ENCODE results near the gene HSPA1B. TPM values are rescaled to one million over a fixed set of nuclear protein-coding genes. Genes with fewer than 3 reads are reported as not detected.
"Not testable (repeated sequence)": the region's sequence is repeated elsewhere in the genome, so short reads cannot be mapped to it uniquely, and the experiment has no call there.

The HSPA1B gene
- polyA plus RNA-seq, 3 donors from 2014 or later = 1.5 to 3.2 (median 1.9) TPM

- peaks cover 33 to 36% of the 10 kb centered on the region in 2 donors for H3K4me1 Mint-ChIP-seq
- H3K27me3 Mint-ChIP-seq (ENCODE audit: low read depth in 3 of 3) = peaks cover 0 to 6% (median 5%) of the 10 kb centered on the region in 3 donors
- H3K36me3 Mint-ChIP-seq = peaks cover 8 to 17% (median 14%) of the 10 kb centered on the region in 3 donors
- DNase-seq = no peak
- H3K27ac Mint-ChIP-seq = no peak overlapping the region
- no peaks in the 10 kb centered on the region for H3K9me3 Mint-ChIP-seq
- H3K4me3 Mint-ChIP-seq = no peak overlapping the region
Measured at GRCh38 chr6:31792761-31793171, 34.8 kb upstream of the HSPA1B start.

GRCh38 chr6:31793927-31794245 is 33.7 kb upstream of the HSPA1B start:
- Mint-ChIP-seq H3K27ac (peak overlapping the region; percentile 27 to 98 (median 62)), H3K36me3 (peaks cover 8 to 17% (median 13%) of the 10 kb centered on the region in 3 donors), H3K4me1 (peaks cover 38% of the 10 kb centered on the region in 2 donors), H3K4me3 (peak overlapping the region; percentile 33 to 73 (median 67))
- not testable (repeated sequence) for DNase-seq; H3K27me3 Mint-ChIP-seq (ENCODE audit: low read depth in 3 of 3); H3K9me3 Mint-ChIP-seq

- DNase-seq = no peak
- Mint-ChIP-seq H3K27me3 (ENCODE audit: low read depth in 3 of 3) (peaks cover 0 to 5% (median 5%) of the 10 kb centered on the region in 3 donors), H3K27ac (peak overlapping the region; percentile 27 to 98 (median 62)), H3K36me3 (peaks cover 8 to 13% (median 8%) of the 10 kb centered on the region in 3 donors), H3K4me3 (peak overlapping the region; percentile 33 to 73 (median 67)), H3K4me1 (peaks cover 38% of the 10 kb centered on the region in 2 donors), H3K9me3 (no peaks in the 10 kb centered on the region)
Measured at GRCh38 chr6:31794294-31794865, 33.2 kb upstream of the HSPA1B start.

- H3K27me3 Mint-ChIP-seq (ENCODE audit: low read depth in 3 of 3) = peaks cover 0 to 3% (median 3%) of the 10 kb centered on the region in 3 donors
Measured at GRCh38 chr6:31794866-31795615, 32.5 kb upstream of the HSPA1B start.

GRCh38 chr6:31795616-31796298 is 31.8 kb upstream of the HSPA1B start, which contains the start of gene VARS1:
Gene VARS1 (minus strand): TSS chr6:31795752. CDS start chr6:31795217, 535 bp downstream.
- Mint-ChIP-seq H3K27me3 (ENCODE audit: low read depth in 3 of 3) (peaks cover 0 to 3% (median 2%) of the 10 kb centered on the region in 3 donors), H3K9me3 (no peaks in the 10 kb centered on the region), H3K4me3 (peak within 1 kb of the TSS; percentile 93 to 97 (median 96)), H3K36me3 (peaks cover 5 to 8% (median 5%) of the 10 kb centered on the region in 3 donors), H3K4me1 (peaks cover 37 to 38% of the 10 kb centered on the region in 2 donors), H3K27ac (peak within 1 kb of the TSS; percentile 96 to 98 (median 98))
- peak; percentile 89 to 92 (median 91) for DNase-seq

More at GRCh38 chr6:31794866-31795615, 32.5 kb upstream of the HSPA1B start:
- Mint-ChIP-seq H3K36me3 (peaks cover 8 to 11% (median 8%) of the 10 kb centered on the region in 3 donors), H3K9me3 (no peaks in the 10 kb centered on the region), H3K27ac (peak overlapping the region; percentile 96 to 98 (median 98)), H3K4me3 (peak overlapping the region; percentile 93 to 97 (median 96)), H3K4me1 (peaks cover 38% of the 10 kb centered on the region in 2 donors)
- no peak for DNase-seq

- Mint-ChIP-seq H3K36me3 (peaks cover 0 to 4% (median 1%) of the 10 kb centered on the region in 3 donors), H3K4me1 (peaks cover 33 to 34% of the 10 kb centered on the region in 2 donors), H3K9me3 (no peaks in the 10 kb centered on the region), H3K27ac (peak overlapping the region; percentile 80 to 95 (median 89)), H3K4me3 (peak overlapping the region in 4 of 5 donors; percentile 63 to 78 (median 68)), H3K27me3 (ENCODE audit: low read depth in 3 of 3) (peaks cover 0 to 3% (median 2%) of the 10 kb centered on the region in 3 donors)
- DNase-seq = no peak
Measured at GRCh38 chr6:31796993-31797385, 30.5 kb upstream of the HSPA1B start.

GRCh38 chr6:31797588-31797987 is 29.9 kb upstream of the HSPA1B start:
- H3K36me3 Mint-ChIP-seq = peaks cover 0 to 4% (median 0%) of the 10 kb centered on the region in 3 donors
- H3K4me1 Mint-ChIP-seq = peaks cover 33 to 34% of the 10 kb centered on the region in 2 donors
- peak overlapping the region; percentile 80 to 95 (median 89) for H3K27ac Mint-ChIP-seq
- H3K27me3 Mint-ChIP-seq (ENCODE audit: low read depth in 3 of 3) = peaks cover 0 to 3% (median 2%) of the 10 kb centered on the region in 3 donors
- peak overlapping the region; percentile 43 to 78 (median 66) for H3K4me3 Mint-ChIP-seq
- no peaks in the 10 kb centered on the region for H3K9me3 Mint-ChIP-seq
- peak in 1 of 3 donors; percentile 23 for DNase-seq

GRCh38 chr6:31799781-31800180 is 27.8 kb upstream of the HSPA1B start:
- H3K4me3 Mint-ChIP-seq = no peak overlapping the region

GRCh38 chr6:31801031-31801927 is 26.3 kb upstream of the HSPA1B start:
- not testable (repeated sequence) for H3K4me3 Mint-ChIP-seq; H3K27ac Mint-ChIP-seq; DNase-seq; H3K36me3 Mint-ChIP-seq; H3K27me3 Mint-ChIP-seq (ENCODE audit: low read depth in 3 of 3); H3K9me3 Mint-ChIP-seq
- H3K4me1 Mint-ChIP-seq = peaks cover 20 to 26% of the 10 kb centered on the region in 2 donors

More at GRCh38 chr6:31799781-31800180, 27.8 kb upstream of the HSPA1B start:
- no peak overlapping the region for H3K27ac Mint-ChIP-seq
- H3K27me3 Mint-ChIP-seq (ENCODE audit: low read depth in 3 of 3) = peaks cover 0 to 3% (median 2%) of the 10 kb centered on the region in 3 donors
- H3K36me3 Mint-ChIP-seq = peaks cover 0 to 4% (median 0%) of the 10 kb centered on the region in 3 donors
- peaks cover 19 to 25% of the 10 kb centered on the region in 2 donors for H3K4me1 Mint-ChIP-seq
- DNase-seq = no peak
- H3K9me3 Mint-ChIP-seq = no peaks in the 10 kb centered on the region

- Mint-ChIP-seq H3K36me3 (peaks cover 0 to 12% (median 8%) of the 10 kb centered on the region in 3 donors), H3K27ac (peak overlapping the region; percentile 95 to 98 (median 98)), H3K9me3 (no peaks in the 10 kb centered on the region), H3K27me3 (ENCODE audit: low read depth in 3 of 3) (peaks cover 3 to 10% (median 7%) of the 10 kb centered on the region in 3 donors), H3K4me3 (peak overlapping the region; percentile 89 to 93 (median 92)), H3K4me1 (peaks cover 15 to 16% of the 10 kb centered on the region in 2 donors)
- no peak for DNase-seq
Measured at GRCh38 chr6:31805939-31806469, 21.5 kb upstream of the HSPA1B start.

GRCh38 chr6:31806470-31807272 is 20.9 kb upstream of the HSPA1B start, which contains the start of gene LSM2:
Gene LSM2 (minus strand): TSS chr6:31806966. CDS start chr6:31806757, 209 bp downstream.
- peaks cover 15 to 16% of the 10 kb centered on the region in 2 donors for H3K4me1 Mint-ChIP-seq

GRCh38 chr6:31808599-31808998 is 18.9 kb upstream of the HSPA1B start:
- Mint-ChIP-seq H3K4me1 (peaks cover 14 to 17% of the 10 kb centered on the region in 2 donors), H3K27ac (peak overlapping the region in 1 of 6 donors; percentile 7), H3K36me3 (peaks cover 0 to 15% (median 7%) of the 10 kb centered on the region in 3 donors)
- not testable (repeated sequence) for H3K9me3 Mint-ChIP-seq; H3K4me3 Mint-ChIP-seq; H3K27me3 Mint-ChIP-seq (ENCODE audit: low read depth in 3 of 3); DNase-seq

More at GRCh38 chr6:31806470-31807272, 20.9 kb upstream of the HSPA1B start, which contains the start of gene LSM2:
- DNase-seq = peak; percentile 98 to 99 (median 99)
- H3K27ac Mint-ChIP-seq = peak within 1 kb of the TSS; percentile 95 to 98 (median 98)
- H3K4me3 Mint-ChIP-seq = peak within 1 kb of the TSS; percentile 89 to 93 (median 92)
- peaks cover 3 to 10% (median 7%) of the 10 kb centered on the region in 3 donors for H3K27me3 Mint-ChIP-seq (ENCODE audit: low read depth in 3 of 3)
- no peaks in the 10 kb centered on the region for H3K9me3 Mint-ChIP-seq
- peaks cover 0 to 15% (median 7%) of the 10 kb centered on the region in 3 donors for H3K36me3 Mint-ChIP-seq

Data from immature natural killer cell (primary cell).